ENCODE results near the gene CTAG2. TPM values are rescaled to one million over a fixed set of nuclear protein-coding genes. Genes with fewer than 3 reads are reported as not detected.
"Not testable (repeated sequence)": the region's sequence is repeated elsewhere in the genome, so short reads cannot be mapped to it uniquely, and the experiment has no call there.

Gene CTAG2
- total RNA-seq, 1 experiment from 2014 or later, result not detected

GRCh38 chrX:154695911-154696675 lies 42.7 kb upstream of the CTAG2 start:
- intact Hi-C loops (cut with micrococcal nuclease), result no loop called here
- ChIA-PET RAD21 (ENCODE audit: low non-redundant PET in 1 of 2, low total read pairs in 2 of 2, uncharacterized antibody in 2 of 2, unreplicated experiment in 2 of 2) (no interaction called here), CTCF (no interaction called here), POLR2A (no interaction called here)
- Histone ChIP-seq H3K36me3 (ENCODE audit: control insufficient read depth in 1 of 2, insufficient read depth in 2 of 2, low read length in 2 of 2) (no peaks in the 10 kb centered on the region), H3K27ac (ENCODE audit: low read depth, low read length) (no peak overlapping the region), H3K4me2 (ENCODE audit: low read length) (no peak overlapping the region), H3K9me3 (ENCODE audit: control insufficient read depth in 1 of 2, insufficient read depth in 1 of 2, low read depth in 1 of 2, low read length in 2 of 2) (no peaks in the 10 kb centered on the region), H2AFZ (ENCODE audit: low read depth, low read length, poor library complexity, severe bottlenecking) (no peak overlapping the region), H3K9ac (ENCODE audit: low read length) (no peak overlapping the region), H3K27me3 (ENCODE audit: insufficient read depth, low read length) (no peaks in the 10 kb centered on the region), H3K4me1 (ENCODE audit: control insufficient read depth in 1 of 2, insufficient read depth in 2 of 2, low read length in 2 of 2) (no peaks in the 10 kb centered on the region), H3K4me3 (replicated peaks in 1 of 2; ENCODE audit: low read depth in 1 of 2, low read length in 2 of 2) (no peak overlapping the region), H4K20me1 (ENCODE audit: insufficient read depth) (no peaks in the 10 kb centered on the region), H3K9me2 (ENCODE audit: insufficient read depth) (no peaks in the 10 kb centered on the region), H3K79me2 (ENCODE audit: insufficient read depth, low read length) (no peaks in the 10 kb centered on the region)
- no peak for TF ChIP-seq RAD21 (IDR thresholded peaks at IDR 0.05; ENCODE audit: low read depth)
- BruUV-seq (replicated peaks), result no TSS peak
- DNase-seq (ENCODE audit: low read depth, low spot score), result no peak
- ATAC-seq, result no peak

- no peak overlapping the region for H3K9ac ChIP-seq (ENCODE audit: low read length)
These were observed 40.0 kb upstream of the CTAG2 start for GRCh38 chrX:154693394-154693793.

DNA sequence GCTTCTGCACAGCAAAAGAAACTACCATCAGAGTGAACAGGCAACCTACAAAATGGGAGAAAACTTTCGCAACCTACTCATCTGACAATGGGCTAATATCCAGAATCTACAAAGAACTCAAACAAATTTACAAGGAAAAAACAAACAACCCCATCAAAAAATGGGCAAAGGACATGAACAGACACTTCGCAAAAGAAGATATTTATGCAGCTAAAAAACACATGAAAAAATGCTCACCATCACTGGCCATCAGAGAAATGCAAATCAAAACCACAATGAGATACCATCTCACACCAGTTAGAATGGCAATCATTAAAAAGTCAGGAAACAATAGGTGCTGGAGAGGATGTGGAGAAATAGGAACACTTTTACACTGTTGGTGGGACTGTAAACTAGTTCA lies 37.1 kb upstream of the CTAG2 start:
- intact Hi-C loops (cut with micrococcal nuclease); H3K9me3 ChIP-seq (ENCODE audit: control insufficient read depth in 1 of 2, insufficient read depth in 1 of 2, low read depth in 1 of 2, low read length in 2 of 2); BruUV-seq (replicated peaks); CTCF ChIA-PET; H3K27ac ChIP-seq (ENCODE audit: low read depth, low read length); POLR2A ChIA-PET; H3K4me3 ChIP-seq (replicated peaks in 1 of 2; ENCODE audit: low read depth in 1 of 2, low read length in 2 of 2); DNase-seq (ENCODE audit: low read depth, low spot score); H3K4me2 ChIP-seq (ENCODE audit: low read length); RAD21 ChIA-PET (ENCODE audit: low non-redundant PET in 1 of 2, low total read pairs in 2 of 2, uncharacterized antibody in 2 of 2, unreplicated experiment in 2 of 2); H3K36me3 ChIP-seq (ENCODE audit: control insufficient read depth in 1 of 2, insufficient read depth in 2 of 2, low read length in 2 of 2); ATAC-seq; H3K9me2 ChIP-seq (ENCODE audit: insufficient read depth); H4K20me1 ChIP-seq (ENCODE audit: insufficient read depth); H3K4me1 ChIP-seq (ENCODE audit: control insufficient read depth in 1 of 2, insufficient read depth in 2 of 2, low read length in 2 of 2); H3K9ac ChIP-seq (ENCODE audit: low read length); H3K79me2 ChIP-seq (ENCODE audit: insufficient read depth, low read length); H3K27me3 ChIP-seq (ENCODE audit: insufficient read depth, low read length); H2AFZ ChIP-seq (ENCODE audit: low read depth, low read length, poor library complexity, severe bottlenecking): not testable (repeated sequence)

More at GRCh38 chrX:154693394-154693793, 40.0 kb upstream of the CTAG2 start:
- ATAC-seq (no peak), DNase-seq (ENCODE audit: low read depth, low spot score) (no peak)
- Histone ChIP-seq H4K20me1 (ENCODE audit: insufficient read depth) (no peaks in the 10 kb centered on the region), H3K27me3 (ENCODE audit: insufficient read depth, low read length) (no peaks in the 10 kb centered on the region), H3K4me3 (replicated peaks in 1 of 2; ENCODE audit: low read depth in 1 of 2, low read length in 2 of 2) (no peak overlapping the region), H3K4me1 (ENCODE audit: control insufficient read depth in 1 of 2, insufficient read depth in 2 of 2, low read length in 2 of 2) (no peaks in the 10 kb centered on the region), H2AFZ (ENCODE audit: low read depth, low read length, poor library complexity, severe bottlenecking) (no peak overlapping the region), H3K27ac (ENCODE audit: low read depth, low read length) (no peak overlapping the region), H3K79me2 (ENCODE audit: insufficient read depth, low read length) (no peaks in the 10 kb centered on the region), H3K36me3 (ENCODE audit: control insufficient read depth in 1 of 2, insufficient read depth in 2 of 2, low read length in 2 of 2) (no peaks in the 10 kb centered on the region), H3K4me2 (ENCODE audit: low read length) (no peak overlapping the region), H3K9me2 (ENCODE audit: insufficient read depth) (no peaks in the 10 kb centered on the region), H3K9me3 (ENCODE audit: control insufficient read depth in 1 of 2, insufficient read depth in 1 of 2, low read depth in 1 of 2, low read length in 2 of 2) (no peaks in the 10 kb centered on the region)
- intact Hi-C loops (cut with micrococcal nuclease), result no loop called here
- ChIA-PET CTCF (no interaction called here), POLR2A (no interaction called here), RAD21 (ENCODE audit: low non-redundant PET in 1 of 2, low total read pairs in 2 of 2, uncharacterized antibody in 2 of 2, unreplicated experiment in 2 of 2) (no interaction called here)
- no peak for TF ChIP-seq EGR1 (IDR thresholded peaks at IDR 0.05; ENCODE audit: low read depth)
- TF ChIP-seq ZNF274 (IDR thresholded peaks at IDR 0.05; ENCODE audit: low read depth, low read length), result no peak
- TF ChIP-seq YY1 (IDR thresholded peaks at IDR 0.05; ENCODE audit: extremely low read depth, insufficient replicate concordance, low read depth, low read length), result no peak
- TF ChIP-seq, protein P1, sequence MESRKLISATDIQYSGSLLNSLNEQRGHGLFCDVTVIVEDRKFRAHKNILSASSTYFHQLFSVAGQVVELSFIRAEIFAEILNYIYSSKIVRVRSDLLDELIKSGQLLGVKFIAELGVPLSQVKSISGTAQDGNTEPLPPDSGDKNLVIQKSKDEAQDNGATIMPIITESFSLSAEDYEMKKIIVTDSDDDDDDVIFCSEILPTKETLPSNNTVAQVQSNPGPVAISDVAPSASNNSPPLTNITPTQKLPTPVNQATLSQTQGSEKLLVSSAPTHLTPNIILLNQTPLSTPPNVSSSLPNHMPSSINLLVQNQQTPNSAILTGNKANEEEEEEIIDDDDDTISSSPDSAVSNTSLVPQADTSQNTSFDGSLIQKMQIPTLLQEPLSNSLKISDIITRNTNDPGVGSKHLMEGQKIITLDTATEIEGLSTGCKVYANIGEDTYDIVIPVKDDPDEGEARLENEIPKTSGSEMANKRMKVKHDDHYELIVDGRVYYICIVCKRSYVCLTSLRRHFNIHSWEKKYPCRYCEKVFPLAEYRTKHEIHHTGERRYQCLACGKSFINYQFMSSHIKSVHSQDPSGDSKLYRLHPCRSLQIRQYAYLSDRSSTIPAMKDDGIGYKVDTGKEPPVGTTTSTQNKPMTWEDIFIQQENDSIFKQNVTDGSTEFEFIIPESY (IDR thresholded peaks at IDR 0.05; ENCODE audit: extremely low read depth, insufficient replicate concordance, low read length), result no peak
- no peak for TF ChIP-seq MAX (IDR thresholded peaks at IDR 0.05)
- TF ChIP-seq FOSL1 (IDR thresholded peaks at IDR 0.05; ENCODE audit: low read depth), result no peak
- TF ChIP-seq SRF (IDR thresholded peaks at IDR 0.05; ENCODE audit: low read depth), result no peak
- no peak for TF ChIP-seq EZH2phosphoT487 (IDR thresholded peaks at IDR 0.05; ENCODE audit: borderline replicate concordance)
- no peak for TF ChIP-seq ELF1 (IDR thresholded peaks at IDR 0.05; ENCODE audit: borderline replicate concordance, low read depth)
- TF ChIP-seq POLR2A (IDR thresholded peaks at IDR 0.05; ENCODE audit: borderline replicate concordance, extremely low read depth, insufficient read depth, insufficient read length), result no peak
- TF ChIP-seq CEBPB (IDR thresholded peaks at IDR 0.05; ENCODE audit: low read depth), result no peak
- TF ChIP-seq TCF7L2 (IDR thresholded peaks at IDR 0.05; ENCODE audit: borderline replicate concordance, extremely low read depth, insufficient read depth, insufficient read length), result no peak
- TF ChIP-seq ATF3 (IDR thresholded peaks at IDR 0.05), result no peak
- no peak for TF ChIP-seq SIN3A (IDR thresholded peaks at IDR 0.05; ENCODE audit: low read depth)
- TF ChIP-seq ZFX (IDR thresholded peaks at IDR 0.05), result no peak
- no TSS peak for BruUV-seq (replicated peaks)

Measured in HCT116 (cell line).